ENCODE data around the gene NELFA.

GRCh38 chr4:1948232-1948631 lies 60.5 kb downstream of the NELFA start:
- TF ChIP-seq, protein P1, sequence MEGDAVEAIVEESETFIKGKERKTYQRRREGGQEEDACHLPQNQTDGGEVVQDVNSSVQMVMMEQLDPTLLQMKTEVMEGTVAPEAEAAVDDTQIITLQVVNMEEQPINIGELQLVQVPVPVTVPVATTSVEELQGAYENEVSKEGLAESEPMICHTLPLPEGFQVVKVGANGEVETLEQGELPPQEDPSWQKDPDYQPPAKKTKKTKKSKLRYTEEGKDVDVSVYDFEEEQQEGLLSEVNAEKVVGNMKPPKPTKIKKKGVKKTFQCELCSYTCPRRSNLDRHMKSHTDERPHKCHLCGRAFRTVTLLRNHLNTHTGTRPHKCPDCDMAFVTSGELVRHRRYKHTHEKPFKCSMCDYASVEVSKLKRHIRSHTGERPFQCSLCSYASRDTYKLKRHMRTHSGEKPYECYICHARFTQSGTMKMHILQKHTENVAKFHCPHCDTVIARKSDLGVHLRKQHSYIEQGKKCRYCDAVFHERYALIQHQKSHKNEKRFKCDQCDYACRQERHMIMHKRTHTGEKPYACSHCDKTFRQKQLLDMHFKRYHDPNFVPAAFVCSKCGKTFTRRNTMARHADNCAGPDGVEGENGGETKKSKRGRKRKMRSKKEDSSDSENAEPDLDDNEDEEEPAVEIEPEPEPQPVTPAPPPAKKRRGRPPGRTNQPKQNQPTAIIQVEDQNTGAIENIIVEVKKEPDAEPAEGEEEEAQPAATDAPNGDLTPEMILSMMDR (IDR thresholded peaks at IDR 0.05) = no peak
- no peak for TF ChIP-seq POLR2A (IDR thresholded peaks at IDR 0.05)

Data from breast epithelium (tissue), 3 donors.